CD4-positive, CD25-positive, alpha-beta regulatory T cell (primary cell): Measurements from ENCODE around the gene RNFT2. TPM values are rescaled to one million over a fixed set of nuclear protein-coding genes. Genes with fewer than 3 reads are reported as not detected.

Experiments
- ATAC-seq, 2 donors: fragments of 150-1000 bp; cut with Tn5 transposase; one replicate each; pipeline ENCODE4 v1.10.0; 2021; ENCODE audit warnings: low read depth in 2 of 2, moderate number of reproducible peaks in 2 of 2, moderate library complexity in 1 of 2
- DNase-seq, 3 donors: peaks; one replicate each; pipeline versions ENCODE4 v3.0.0 to v3.0.0-alpha.2; 2012 to 2022; ENCODE audit warnings: mixed read lengths in 1 of 3
- H3K27ac ChIP-seq: one replicate; pipeline ENCODE4 v1.7.0; 2013; ENCODE audit warnings: mild to moderate bottlenecking, low read length; ENCODE audit not compliant: insufficient read depth, poor library complexity, severe bottlenecking
- H3K27me3 ChIP-seq: one replicate; pipeline ENCODE4 v1.7.0; 2013; ENCODE audit warnings: low read length; ENCODE audit not compliant: control insufficient read depth, insufficient read depth
- H3K36me3 ChIP-seq: one replicate; pipeline ENCODE4 v1.7.0; 2013; ENCODE audit warnings: mild to moderate bottlenecking, low read length, moderate library complexity; ENCODE audit not compliant: control insufficient read depth, insufficient read depth
- H3K4me1 ChIP-seq: 2 replicates; pipeline ENCODE4 v1.7.0; 2013; ENCODE audit warnings: mild to moderate bottlenecking, low read length; ENCODE audit not compliant: insufficient read depth, control insufficient read depth, poor library complexity, severe bottlenecking
- H3K4me3 ChIP-seq: one replicate; pipeline ENCODE4 v1.7.0; 2013; ENCODE audit warnings: low read depth, mild to moderate bottlenecking, low read length, moderate library complexity
- H3K9me3 ChIP-seq, 2 experiments: 1 replicate in 1 of 2; 2 replicates in 1 of 2; pipeline ENCODE4 v1.7.0; 2013; ENCODE audit warnings: low read length in 2 of 2, mild to moderate bottlenecking in 1 of 2, moderate library complexity in 1 of 2; ENCODE audit not compliant: control insufficient read depth in 2 of 2
- H3K27ac Mint-ChIP-seq, 3 donors: one replicate each; pipeline ENCODE4 v1.8.0; 2020 to 2022; ENCODE audit warnings: mild to moderate bottlenecking in 3 of 3, mixed read lengths in 3 of 3, moderate library complexity in 2 of 3
- H3K27me3 Mint-ChIP-seq: one replicate; pipeline ENCODE4 v1.8.0; 2022; ENCODE audit warnings: mild to moderate bottlenecking, mixed read lengths
- H3K36me3 Mint-ChIP-seq: one replicate; pipeline ENCODE4 v1.8.0; 2020; ENCODE audit warnings: mixed read lengths
- H3K4me1 Mint-ChIP-seq, 4 donors: one replicate each; pipeline ENCODE4 v1.8.0; 2020 to 2022; ENCODE audit warnings: mixed read lengths in 4 of 4, mild to moderate bottlenecking in 1 of 4
- H3K4me3 Mint-ChIP-seq, 4 donors: one replicate each; pipeline ENCODE4 v1.8.0; 2020 to 2022; ENCODE audit warnings: mild to moderate bottlenecking in 4 of 4, mixed read lengths in 4 of 4, moderate library complexity in 3 of 4
- H3K9me3 Mint-ChIP-seq, 7 donors: one replicate each; pipeline ENCODE4 v1.8.0; 2020 to 2022; ENCODE audit warnings: mixed read lengths in 7 of 7, mild to moderate bottlenecking in 3 of 7, moderate library complexity in 2 of 7
- polyA plus RNA-seq, 4 donors: library from polyadenylated mRNA; unstranded; fragments of 300-500 nt; fragmentation: Illumina TruSeq; gene quantifications; one replicate each; pipeline ENCODE4 v1.2.3, GENCODE V29; 2021
- total RNA-seq: library from RNA; stranded (reverse); gene quantifications from one replicate; pipeline ENCODE4 v1.2.3, GENCODE V29; 2022

The RNFT2 gene
- total and polyA plus RNA-seq, 5 donors from 2014 or later: 0.69 to 9.7 (median 2.2) TPM

DNA sequence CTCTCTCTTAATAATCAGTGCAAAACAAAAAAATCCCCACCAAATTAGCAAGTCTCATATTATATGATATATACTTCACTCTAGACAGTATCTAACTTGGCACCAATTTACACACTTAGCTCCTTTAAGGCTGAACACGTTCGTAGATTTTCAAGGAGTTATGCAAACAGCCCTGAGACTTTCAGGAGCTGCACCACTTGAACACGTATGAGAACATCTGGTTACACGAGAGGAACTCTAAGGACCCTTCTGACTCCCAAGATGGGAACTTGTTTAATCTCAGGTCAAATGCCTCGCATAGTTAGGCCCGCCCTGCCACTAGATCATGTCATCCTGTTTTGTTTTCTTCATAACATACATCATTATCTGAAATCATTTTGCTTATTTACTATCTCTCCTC lies 10.2 kb upstream of the RNFT2 start:
- Mint-ChIP-seq H3K27ac (no peak overlapping the region), H3K36me3 (peaks cover 13% of the 10 kb centered on the region)

DNA sequence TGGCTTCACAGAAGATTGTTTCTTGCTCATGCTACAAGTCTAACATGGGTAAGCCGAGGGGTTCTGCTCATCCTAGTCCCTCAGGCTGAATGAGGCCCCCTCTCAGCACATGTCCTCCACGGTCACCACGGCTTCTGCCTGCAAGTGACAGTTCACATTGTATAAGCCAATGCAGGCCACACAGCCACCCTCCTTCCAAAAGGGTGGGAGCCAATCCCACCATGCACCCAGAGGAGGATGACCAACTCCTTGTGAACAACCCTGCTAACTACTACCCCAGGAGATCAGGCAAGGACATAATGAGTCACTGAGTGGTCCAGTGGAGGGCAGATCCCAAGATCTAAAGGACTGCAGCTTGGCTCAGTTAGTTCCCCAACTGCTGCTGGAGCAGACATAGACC lies 6.3 kb upstream of the RNFT2 start:
- no peaks in the 10 kb centered on the region for H3K27me3 ChIP-seq
- peaks cover 8% of the 10 kb centered on the region for H3K4me1 ChIP-seq
- peaks cover 26% of the 10 kb centered on the region for H3K36me3 Mint-ChIP-seq
- no peak overlapping the region for H3K27ac Mint-ChIP-seq
- H3K4me3 ChIP-seq: no peak overlapping the region
- peaks cover 38 to 56% (median 49%) of the 10 kb centered on the region in 4 donors for H3K4me1 Mint-ChIP-seq
- peaks cover 17% of the 10 kb centered on the region for H3K36me3 ChIP-seq
- H3K9me3 ChIP-seq: no peaks in the 10 kb centered on the region
- no peaks in the 10 kb centered on the region for H3K9me3 Mint-ChIP-seq
- no peak overlapping the region for H3K27ac ChIP-seq
- ATAC-seq (no peak), DNase-seq (no peak)
- no peaks in the 10 kb centered on the region for H3K27me3 Mint-ChIP-seq
- no peak overlapping the region for H3K4me3 Mint-ChIP-seq

More for the DNA sequence above, 10.2 kb upstream of the RNFT2 start:
- Mint-ChIP-seq H3K4me1 (peaks cover 34 to 48% (median 35%) of the 10 kb centered on the region in 4 donors), H3K9me3 (no peaks in the 10 kb centered on the region), H3K4me3 (no peak overlapping the region), H3K27me3 (no peaks in the 10 kb centered on the region)
- Histone ChIP-seq H3K9me3 (no peaks in the 10 kb centered on the region), H3K27ac (no peak overlapping the region), H3K36me3 (peaks cover 5% of the 10 kb centered on the region), H3K4me3 (no peak overlapping the region), H3K27me3 (no peaks in the 10 kb centered on the region), H3K4me1 (no peaks in the 10 kb centered on the region)
- ATAC-seq (no peak), DNase-seq (no peak)

DNA sequence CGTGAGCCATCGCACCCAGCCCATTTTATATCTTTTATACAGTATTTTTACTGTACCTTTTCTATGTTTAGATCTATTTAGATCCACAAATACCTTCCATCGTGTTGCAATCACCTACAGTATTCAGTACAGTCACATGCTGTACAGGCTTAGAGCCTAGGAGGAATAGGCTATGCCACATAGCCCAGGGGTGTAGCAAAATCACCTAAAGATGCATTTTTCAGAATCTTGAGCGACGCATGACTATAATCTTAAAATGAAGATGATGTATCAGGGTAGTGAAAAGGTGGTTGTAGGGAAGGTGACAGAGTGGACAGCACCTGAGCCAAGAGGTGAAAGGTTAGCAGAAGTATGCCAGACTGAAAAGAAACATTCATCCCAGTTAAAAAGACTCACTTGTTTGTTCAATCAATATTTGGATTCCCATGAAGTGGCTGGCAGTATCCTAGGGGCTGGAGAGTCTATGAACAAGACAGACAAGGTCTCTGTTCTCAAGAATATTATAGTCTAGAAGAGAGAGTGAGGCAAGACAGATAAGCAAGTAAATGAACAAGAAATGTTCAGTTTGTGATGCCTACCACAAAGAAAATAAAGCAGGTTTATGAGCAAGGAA lies 3.9 kb upstream of the RNFT2 start:
- Histone ChIP-seq H3K4me3 (no peak overlapping the region), H3K27me3 (no peaks in the 10 kb centered on the region), H3K27ac (no peak overlapping the region), H3K4me1 (peaks cover 26% of the 10 kb centered on the region), H3K36me3 (peaks cover 15% of the 10 kb centered on the region), H3K9me3 (no peaks in the 10 kb centered on the region)
- no peak for ATAC-seq
- peaks cover 25 to 56% (median 38%) of the 10 kb centered on the region in 4 donors for H3K4me1 Mint-ChIP-seq
- peaks cover 22% of the 10 kb centered on the region for H3K36me3 Mint-ChIP-seq
- no peaks in the 10 kb centered on the region for H3K9me3 Mint-ChIP-seq
- peak overlapping the region in 1 of 3 donors; percentile 57 for H3K27ac Mint-ChIP-seq
- peak overlapping the region; percentile 31 to 92 (median 80) for H3K4me3 Mint-ChIP-seq
- H3K27me3 Mint-ChIP-seq: peaks cover 8% of the 10 kb centered on the region
- no peak for DNase-seq

- Mint-ChIP-seq H3K9me3 (peaks cover 0 to 2% (median 0%) of the 10 kb centered on the region in 7 donors), H3K27me3 (peaks cover 8% of the 10 kb centered on the region), H3K4me1 (peaks cover 22 to 54% (median 35%) of the 10 kb centered on the region in 4 donors), H3K27ac (peak overlapping the region in 2 of 3 donors; percentile 21 to 24), H3K4me3 (peak overlapping the region; percentile 66 to 92 (median 80)), H3K36me3 (peaks cover 19% of the 10 kb centered on the region)
- DNase-seq (no peak), ATAC-seq (no peak)
- Histone ChIP-seq H3K4me3 (no peak overlapping the region), H3K9me3 (no peaks in the 10 kb centered on the region), H3K27me3 (no peaks in the 10 kb centered on the region), H3K4me1 (peaks cover 26% of the 10 kb centered on the region), H3K27ac (no peak overlapping the region), H3K36me3 (peaks cover 15% of the 10 kb centered on the region)
These were observed 3.0 kb upstream of the RNFT2 start for GRCh38 chr12:116735084-116735483.

DNA sequence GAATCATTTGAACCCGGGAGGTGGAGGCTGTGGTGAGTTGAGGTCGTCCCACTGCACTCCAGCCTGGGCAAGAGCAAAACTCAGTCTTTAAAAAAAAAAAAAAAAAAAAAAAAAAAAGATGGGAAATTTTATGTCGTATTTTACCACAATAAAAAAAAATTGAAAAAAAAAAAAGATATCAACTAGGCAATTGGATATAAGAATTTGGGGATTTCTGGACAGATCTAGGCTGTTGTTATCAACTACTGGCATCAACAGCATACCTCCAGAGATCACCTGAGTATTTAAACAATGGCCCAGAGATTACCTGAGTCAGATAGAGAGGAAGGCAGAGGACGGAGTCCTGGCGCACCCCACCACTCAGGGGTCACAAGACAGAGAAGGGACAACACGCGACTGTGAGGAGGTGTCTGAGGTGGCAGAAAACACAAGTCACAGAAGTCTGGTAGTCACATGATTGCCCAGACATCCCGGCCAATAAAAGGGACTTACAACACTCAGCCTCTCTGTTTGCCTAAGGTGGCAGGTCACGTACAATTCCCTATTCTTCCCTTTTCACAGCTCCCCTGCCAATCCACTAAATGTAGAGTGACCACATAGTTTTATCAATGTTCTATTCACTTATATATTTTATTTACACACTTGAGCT lies 2.0 kb upstream of the RNFT2 start:
- Mint-ChIP-seq H3K9me3 (peaks cover 0 to 2% (median 0%) of the 10 kb centered on the region in 7 donors), H3K4me3 (peak overlapping the region; percentile 90 to 97 (median 92)), H3K4me1 (peaks cover 22 to 50% (median 32%) of the 10 kb centered on the region in 4 donors), H3K27ac (peak overlapping the region in 2 of 3 donors; percentile 71 to 76), H3K27me3 (peaks cover 8% of the 10 kb centered on the region), H3K36me3 (peaks cover 19% of the 10 kb centered on the region)
- H3K9me3 ChIP-seq: no peaks in the 10 kb centered on the region
- no peaks in the 10 kb centered on the region for H3K27me3 ChIP-seq
- no peak overlapping the region for H3K27ac ChIP-seq
- no peak for DNase-seq
- H3K36me3 ChIP-seq: peaks cover 15% of the 10 kb centered on the region
- ATAC-seq: no peak
- H3K4me3 ChIP-seq: peak overlapping the region; percentile 94
- peaks cover 26% of the 10 kb centered on the region for H3K4me1 ChIP-seq

GRCh38 chr12:116736962-116737773 lies 947 bp upstream of the RNFT2 start:
- peaks cover 8% of the 10 kb centered on the region for H3K27me3 Mint-ChIP-seq
- peaks cover 20 to 47% (median 32%) of the 10 kb centered on the region in 4 donors for H3K4me1 Mint-ChIP-seq
- Histone ChIP-seq H3K36me3 (peaks cover 15% of the 10 kb centered on the region), H3K27me3 (no peaks in the 10 kb centered on the region), H3K9me3 (no peaks in the 10 kb centered on the region), H3K4me3 (peak overlapping the region; percentile 94), H3K27ac (peak overlapping the region; percentile 72), H3K4me1 (peaks cover 26% of the 10 kb centered on the region)
- peak overlapping the region; percentile 90 to 97 (median 92) for H3K4me3 Mint-ChIP-seq
- ATAC-seq: no peak
- H3K36me3 Mint-ChIP-seq: peaks cover 19% of the 10 kb centered on the region
- peaks cover 0 to 2% (median 0%) of the 10 kb centered on the region in 7 donors for H3K9me3 Mint-ChIP-seq
- H3K27ac Mint-ChIP-seq: peak overlapping the region; percentile 32 to 82 (median 76)
- no peak for DNase-seq

- ATAC-seq: no peak
- Histone ChIP-seq H3K27me3 (no peaks in the 10 kb centered on the region), H3K27ac (no peak overlapping the region), H3K4me1 (peaks cover 26% of the 10 kb centered on the region), H3K36me3 (peaks cover 7% of the 10 kb centered on the region), H3K9me3 (no peaks in the 10 kb centered on the region), H3K4me3 (no peak overlapping the region)
- no peak for DNase-seq
- Mint-ChIP-seq H3K27ac (no peak overlapping the region), H3K27me3 (peaks cover 8% of the 10 kb centered on the region), H3K36me3 (peaks cover 9% of the 10 kb centered on the region), H3K4me3 (peak overlapping the region in 1 of 4 donors; percentile 96), H3K9me3 (peaks cover 0 to 2% (median 0%) of the 10 kb centered on the region in 7 donors), H3K4me1 (peaks cover 17 to 35% (median 23%) of the 10 kb centered on the region in 4 donors)
These were observed 1.3 kb downstream of the RNFT2 start for GRCh38 chr12:116739381-116739887.
